Gastroesophageal sphincter (tissue), 4 donors: ENCODE measurements around the gene QRSL1. TPM values are rescaled to one million over a fixed set of nuclear protein-coding genes. Genes with fewer than 3 reads are reported as not detected.

ENCODE experiments used
- ATAC-seq: fragments of 150-250 bp; one replicate; pipeline ENCODE4 v1.9.1; 2016; ENCODE audit warnings: mild to moderate bottlenecking, moderate library complexity
- H3K27ac ChIP-seq, 4 donors: fragments of 200-600 bp; sonication (generic) in 3 of 4; 1 replicate in 3 of 4; 2 replicates in 1 of 4; pipeline ENCODE4 v1.5.1; 2016 to 2019
- H3K27me3 ChIP-seq: fragments of 200-600 bp; sonication (generic); one replicate; pipeline ENCODE4 v1.5.1; 2019
- H3K36me3 ChIP-seq, 2 donors: fragments of 200-600 bp; sonication (generic); one replicate each; pipeline ENCODE4 v1.5.1; 2019; ENCODE audit warnings: control low read depth in 1 of 2
- H3K4me1 ChIP-seq, 3 donors: fragments of 200-600 bp; sonication (generic); 1 replicate in 2 of 3; 2 replicates in 1 of 3; pipeline ENCODE4 v1.5.1; 2016 to 2019; ENCODE audit warnings: control low read depth in 2 of 3
- H3K4me3 ChIP-seq, 2 donors: fragments of 200-600 bp; sonication (generic); one replicate each; pipeline ENCODE4 v1.5.1; 2019; ENCODE audit warnings: mild to moderate bottlenecking in 1 of 2, moderate library complexity in 1 of 2
- H3K9me3 ChIP-seq, 3 donors: fragments of 200-600 bp; sonication (generic); one replicate each; pipeline ENCODE4 v1.5.1; 2017 to 2019; ENCODE audit warnings: control low read depth in 2 of 3
- CTCF ChIP-seq, 4 experiments: fragments of 200-600 bp in 2 of 4; fragments of 450-650 bp in 2 of 4; sonication (generic) in 1 of 4; IDR thresholded peaks; one replicate each; pipeline ENCODE4 v1.5.1; 2017 to 2019; ENCODE audit warnings: antibody characterized with exemption in 4 of 4, mild to moderate bottlenecking in 2 of 4, moderate library complexity in 2 of 4
- EP300 ChIP-seq: sonication (generic); formaldehyde crosslinking; IDR thresholded peaks from one replicate; pipeline ENCODE4 v1.6.1; 2017; ENCODE audit warnings: antibody characterized with exemption, mild to moderate bottlenecking
- POLR2A ChIP-seq, 2 donors: fragments of 450-650 bp; IDR thresholded peaks; one replicate each; pipeline ENCODE4 v1.6.1; 2017; ENCODE audit warnings: antibody characterized with exemption in 2 of 2, mild to moderate bottlenecking in 2 of 2, moderate library complexity in 1 of 2
- POLR2AphosphoS5 ChIP-seq: sonication (generic); formaldehyde crosslinking; IDR thresholded peaks from one replicate; pipeline ENCODE4 v1.6.1; 2017; ENCODE audit warnings: antibody characterized with exemption
- WGBS, 2 donors: methylation state at CpG; one replicate each; pipeline ENCODE4 v1.1.5; 2018; ENCODE audit warnings: low coverage in 1 of 2; 5-methylcytosine and 5-hydroxymethylcytosine counted together
- total RNA-seq, 4 donors: library from RNA; depleted of rRNA; stranded (reverse); fragments of >200 nt; gene quantifications; one replicate each; pipeline ENCODE4 v1.1.0, GENCODE V29; 2016

QRSL1 gene
- total RNA-seq, 4 donors from 2014 or later: 7.5 to 10.3 (median 9.5) TPM

- TF ChIP-seq POLR2AphosphoS5 (no peak), CTCF (IDR thresholded peaks at IDR 0.05) (no peak), EP300 (no peak), POLR2A (IDR thresholded peaks at IDR 0.05) (no peak)
- H3K27me3 ChIP-seq: no peaks in the 10 kb centered on the region
- H3K36me3 ChIP-seq: peaks cover 0 to 5% of the 10 kb centered on the region in 2 donors
- no peak for ATAC-seq
- no peak overlapping the region for H3K27ac ChIP-seq
- H3K9me3 ChIP-seq: no peaks in the 10 kb centered on the region
- no peak overlapping the region for H3K4me3 ChIP-seq
- no peaks in the 10 kb centered on the region for H3K4me1 ChIP-seq
- 92 to 100% methylated on average over 3 of the region's 3 CpGs for WGBS, 2 donors
Observed at GRCh38 chr6:106671651-106672050, 42.3 kb downstream of the QRSL1 start.

GRCh38 chr6:106674541-106675229 lies 45.3 kb downstream of the QRSL1 start:
- TF ChIP-seq POLR2AphosphoS5: no peak
- no peak for TF ChIP-seq EP300
- no peak for TF ChIP-seq POLR2A (IDR thresholded peaks at IDR 0.05)
- no peak for TF ChIP-seq CTCF (IDR thresholded peaks at IDR 0.05)

GRCh38 chr6:106677282-106677681 lies 47.9 kb downstream of the QRSL1 start:
- no peaks in the 10 kb centered on the region for H3K27me3 ChIP-seq
- no peaks in the 10 kb centered on the region for H3K4me1 ChIP-seq
- no peak overlapping the region for H3K27ac ChIP-seq
- H3K36me3 ChIP-seq: no peaks in the 10 kb centered on the region
- H3K4me3 ChIP-seq: no peak overlapping the region
- WGBS, 2 donors: 64 to 73% methylated on average over 2 to 3 of the region's 3 CpGs
- ATAC-seq: no peak
- no peak for TF ChIP-seq POLR2A (IDR thresholded peaks at IDR 0.05)
- no peaks in the 10 kb centered on the region for H3K9me3 ChIP-seq

More at GRCh38 chr6:106674541-106675229, 45.3 kb downstream of the QRSL1 start:
- no peaks in the 10 kb centered on the region for H3K4me1 ChIP-seq
- H3K27ac ChIP-seq: no peak overlapping the region
- no peak overlapping the region for H3K4me3 ChIP-seq
- ATAC-seq: no peak
- H3K27me3 ChIP-seq: no peaks in the 10 kb centered on the region
- H3K9me3 ChIP-seq: no peaks in the 10 kb centered on the region
- no peaks in the 10 kb centered on the region for H3K36me3 ChIP-seq

GRCh38 chr6:106684011-106684410 lies 54.6 kb downstream of the QRSL1 start:
- Histone ChIP-seq H3K27me3 (no peaks in the 10 kb centered on the region), H3K4me1 (no peaks in the 10 kb centered on the region), H3K27ac (no peak overlapping the region), H3K36me3 (no peaks in the 10 kb centered on the region), H3K4me3 (no peak overlapping the region), H3K9me3 (no peaks in the 10 kb centered on the region)
- TF ChIP-seq POLR2AphosphoS5 (no peak), POLR2A (IDR thresholded peaks at IDR 0.05) (no peak), EP300 (no peak), CTCF (IDR thresholded peaks at IDR 0.05) (no peak)
- 40 to 88% methylated on average over 1 to 3 of the region's 4 CpGs for WGBS, 2 donors
- ATAC-seq: no peak

DNA sequence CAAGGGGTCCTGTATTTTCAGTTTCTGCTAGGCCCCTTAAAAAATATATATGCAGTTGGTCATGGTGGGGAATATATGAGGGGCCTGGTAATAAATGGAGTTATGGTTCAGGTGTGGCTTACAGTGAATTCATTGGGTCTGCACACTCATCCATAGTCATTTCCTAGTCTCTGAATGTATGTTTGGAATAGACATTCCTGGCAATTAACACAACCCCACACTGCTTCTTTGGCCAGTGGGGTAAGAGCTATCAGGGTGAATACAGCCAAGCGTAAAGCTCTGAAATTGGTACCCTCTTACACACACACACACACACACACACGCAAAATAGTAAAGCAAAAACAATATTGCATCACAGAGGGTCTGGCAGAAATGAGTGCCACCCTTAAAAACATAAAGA lies 56.5 kb downstream of the QRSL1 start:
- WGBS, 2 donors: 89% methylated on average over 2 of the region's 2 CpGs; no CpG with 5 or more reads in 1 of the 2 donors
- no peaks in the 10 kb centered on the region for H3K4me1 ChIP-seq
- no peak for ATAC-seq
- H3K36me3 ChIP-seq: no peaks in the 10 kb centered on the region
- no peaks in the 10 kb centered on the region for H3K27me3 ChIP-seq
- TF ChIP-seq EP300: no peak
- no peak for TF ChIP-seq POLR2AphosphoS5
- TF ChIP-seq CTCF (IDR thresholded peaks at IDR 0.05): no peak
- no peak for TF ChIP-seq POLR2A (IDR thresholded peaks at IDR 0.05)
- no peak overlapping the region for H3K27ac ChIP-seq
- no peak overlapping the region for H3K4me3 ChIP-seq
- H3K9me3 ChIP-seq: no peaks in the 10 kb centered on the region
